Fibroblast of lung (primary cell): ENCODE measurements around the gene FAM174B. TPM values are rescaled to one million over a fixed set of nuclear protein-coding genes. Genes with fewer than 3 reads are reported as not detected.

Source experiments
- DNase-seq, 2 donors: peaks; one replicate each; pipeline versions ENCODE4 v3.0.0 to v3.0.0-alpha.2; 2010; ENCODE audit warnings: low read depth in 2 of 2
- H2AFZ ChIP-seq: 2 replicates; pipeline ENCODE4 v1.5.1; 2012; ENCODE audit warnings: low read length, control low read depth, inconsistent platforms
- H3K27ac ChIP-seq: 2 replicates; pipeline ENCODE4 v1.5.1; 2011; ENCODE audit warnings: low read length, control low read depth; ENCODE audit not compliant: insufficient read depth
- H3K27me3 ChIP-seq: 2 replicates; pipeline ENCODE4 v1.5.1; 2011; ENCODE audit warnings: mild to moderate bottlenecking, low read length; ENCODE audit not compliant: control insufficient read depth, insufficient read depth
- H3K36me3 ChIP-seq: 2 replicates; pipeline ENCODE4 v1.5.1; 2011; ENCODE audit warnings: low read length; ENCODE audit not compliant: control insufficient read depth, insufficient read depth
- H3K4me1 ChIP-seq: 2 replicates; pipeline ENCODE4 v1.5.1; 2011; ENCODE audit warnings: low read length; ENCODE audit not compliant: control insufficient read depth, insufficient read depth; ENCODE audit errors: extremely low read depth
- H3K4me2 ChIP-seq: 2 replicates; pipeline ENCODE4 v1.5.1; 2011; ENCODE audit warnings: low read length, control low read depth; ENCODE audit not compliant: insufficient read depth; ENCODE audit errors: extremely low read depth
- H3K4me3 ChIP-seq, 4 experiments: fragments of 200-600 bp in 1 of 4; sonication (generic) in 1 of 4; replicated peaks in 1 of 4; 2 replicates each; pipeline ENCODE4 v1.5.1; 2011 to 2016; ENCODE audit warnings: low read length in 4 of 4, low read depth in 3 of 4, mild to moderate bottlenecking in 3 of 4, control low read depth in 2 of 4, inconsistent platforms in 1 of 4, mixed read lengths in 1 of 4; ENCODE audit not compliant: insufficient read depth in 1 of 4; ENCODE audit errors: control extremely low read depth in 1 of 4
- H3K79me2 ChIP-seq: 2 replicates; pipeline ENCODE4 v1.5.1; 2012; ENCODE audit warnings: mild to moderate bottlenecking, low read length, inconsistent platforms; ENCODE audit not compliant: control insufficient read depth, insufficient read depth
- H3K9ac ChIP-seq: 2 replicates; pipeline ENCODE4 v1.5.1; 2011; ENCODE audit warnings: mild to moderate bottlenecking, low read length, control low read depth; ENCODE audit not compliant: insufficient read depth
- H3K9me3 ChIP-seq: 2 replicates; pipeline ENCODE4 v1.5.1; 2012; ENCODE audit warnings: low read depth, low read length; ENCODE audit not compliant: control insufficient read depth, insufficient read depth
- H4K20me1 ChIP-seq: 2 replicates; pipeline ENCODE4 v1.5.1; 2011; ENCODE audit warnings: low read length; ENCODE audit not compliant: control insufficient read depth, insufficient read depth; ENCODE audit errors: extremely low read depth
- EZH2 ChIP-seq: IDR thresholded peaks from 2 replicates; pipeline ENCODE4 v1.5.1; 2012; ENCODE audit warnings: low read length, control low read depth, mild to moderate bottlenecking; ENCODE audit errors: missing control alignments
- polyA plus RNA-seq, 2 donors: library from polyadenylated mRNA; depleted of rRNA in 1 of 2; stranded (reverse) in 1 of 2; unstranded in 1 of 2; fragments of >200 nt; gene quantifications; 2 replicates each; pipeline ENCODE4 v1.2.1, GENCODE V29; 2011 to 2012; ENCODE audit warnings: missing spikeins in 1 of 2
- total RNA-seq: library from RNA; depleted of rRNA; stranded (reverse); fragments of >200 nt; gene quantifications from 2 replicates; pipeline ENCODE4 v1.2.1, GENCODE V29; 2014
- TF ChIP-seq, protein P1 (sequence below), 2 donors: IDR thresholded peaks in 1 of 2; conservative IDR thresholded peaks in 1 of 2; 1 replicate in 1 of 2; 2 replicates in 1 of 2; pipeline ENCODE4 v1.5.1; 2011 to 2012; ENCODE audit warnings: low read length in 2 of 2, control low read depth in 1 of 2, inconsistent platforms in 1 of 2, low read depth in 1 of 2, mild to moderate bottlenecking in 1 of 2

The FAM174B gene
- total and polyA plus RNA-seq, 2 donors (not counting 1 experiment from before 2014, with no cell fraction given): 0.87 to 2.8 TPM

DNA sequence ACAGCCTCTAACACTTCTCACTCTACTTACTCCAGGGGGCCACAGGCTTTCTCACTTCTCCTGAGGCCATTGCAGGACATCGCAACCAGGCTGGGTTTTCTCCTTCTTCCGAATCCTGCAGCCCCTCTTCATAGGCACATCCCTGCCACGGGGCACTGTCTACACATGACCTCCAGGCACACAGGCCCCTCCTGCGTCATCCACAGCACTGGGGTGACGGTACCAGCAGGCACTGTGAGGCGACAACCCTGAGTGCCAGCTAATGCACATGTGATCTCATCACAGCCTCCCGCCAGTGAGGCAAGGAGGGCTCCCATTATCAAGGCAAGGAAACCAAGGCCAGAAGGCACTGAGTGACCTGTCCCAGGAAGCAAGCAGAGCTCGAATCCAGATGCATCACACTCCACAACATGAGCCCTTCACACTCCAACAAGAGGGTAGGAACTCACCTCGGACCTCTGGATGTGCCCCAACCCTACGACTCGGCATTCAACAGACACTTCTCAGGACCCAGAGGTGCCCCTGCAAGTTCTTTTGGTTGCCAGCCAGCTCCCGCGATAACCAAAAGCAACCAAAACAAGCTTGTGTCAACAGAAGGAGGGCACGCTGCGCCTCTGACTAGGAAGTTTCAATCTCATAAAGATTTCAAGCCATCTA is 16.7 kb downstream of the FAM174B start:
- TF ChIP-seq, protein P1, sequence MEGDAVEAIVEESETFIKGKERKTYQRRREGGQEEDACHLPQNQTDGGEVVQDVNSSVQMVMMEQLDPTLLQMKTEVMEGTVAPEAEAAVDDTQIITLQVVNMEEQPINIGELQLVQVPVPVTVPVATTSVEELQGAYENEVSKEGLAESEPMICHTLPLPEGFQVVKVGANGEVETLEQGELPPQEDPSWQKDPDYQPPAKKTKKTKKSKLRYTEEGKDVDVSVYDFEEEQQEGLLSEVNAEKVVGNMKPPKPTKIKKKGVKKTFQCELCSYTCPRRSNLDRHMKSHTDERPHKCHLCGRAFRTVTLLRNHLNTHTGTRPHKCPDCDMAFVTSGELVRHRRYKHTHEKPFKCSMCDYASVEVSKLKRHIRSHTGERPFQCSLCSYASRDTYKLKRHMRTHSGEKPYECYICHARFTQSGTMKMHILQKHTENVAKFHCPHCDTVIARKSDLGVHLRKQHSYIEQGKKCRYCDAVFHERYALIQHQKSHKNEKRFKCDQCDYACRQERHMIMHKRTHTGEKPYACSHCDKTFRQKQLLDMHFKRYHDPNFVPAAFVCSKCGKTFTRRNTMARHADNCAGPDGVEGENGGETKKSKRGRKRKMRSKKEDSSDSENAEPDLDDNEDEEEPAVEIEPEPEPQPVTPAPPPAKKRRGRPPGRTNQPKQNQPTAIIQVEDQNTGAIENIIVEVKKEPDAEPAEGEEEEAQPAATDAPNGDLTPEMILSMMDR (conservative IDR thresholded peaks at IDR 0.05 in 1 of 2, IDR thresholded peaks at IDR 0.05 in 1 of 2; ENCODE audit: low read depth in 1 of 2, low read length in 2 of 2): no peak
- TF ChIP-seq EZH2: no peak
- Histone ChIP-seq H2AFZ (no peak overlapping the region), H3K9ac (no peak overlapping the region), H3K4me1 (no peaks in the 10 kb centered on the region), H3K27ac (no peak overlapping the region), H3K36me3 (no peaks in the 10 kb centered on the region), H4K20me1 (no peaks in the 10 kb centered on the region), H3K27me3 (no peaks in the 10 kb centered on the region), H3K79me2 (no peaks in the 10 kb centered on the region), H3K9me3 (no peaks in the 10 kb centered on the region), H3K4me3 (no peak overlapping the region), H3K4me2 (no peak overlapping the region)
- DNase-seq: no peak

DNA sequence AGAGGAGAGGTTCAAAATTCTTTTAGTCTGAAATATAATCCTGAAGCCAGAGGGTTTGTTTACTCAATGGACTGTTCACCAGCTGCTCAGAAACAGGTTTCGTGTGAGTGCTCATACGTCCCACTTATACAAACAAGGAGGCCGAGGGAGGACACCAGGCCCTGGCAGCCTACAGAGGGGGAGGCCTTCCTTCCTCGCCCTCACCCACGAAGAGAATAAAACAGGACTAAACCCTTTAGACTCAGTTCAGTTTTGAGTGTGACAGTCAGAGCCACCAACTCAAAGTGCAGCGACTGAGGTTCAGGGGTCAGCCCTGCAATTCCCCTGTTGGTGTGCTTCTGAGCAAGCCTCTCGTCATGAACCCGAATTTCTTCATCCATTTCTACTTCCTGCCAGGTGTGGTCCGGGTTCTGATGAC is 17.3 kb downstream of the FAM174B start:
- H3K4me2 ChIP-seq: no peak overlapping the region
- H3K4me1 ChIP-seq: no peaks in the 10 kb centered on the region
- H3K27ac ChIP-seq: no peak overlapping the region
- DNase-seq: peak; percentile 24 to 57
- no peak overlapping the region for H3K9ac ChIP-seq
- H3K27me3 ChIP-seq: no peaks in the 10 kb centered on the region
- H3K4me3 ChIP-seq: no peak overlapping the region
- H3K36me3 ChIP-seq: no peaks in the 10 kb centered on the region
- H4K20me1 ChIP-seq: no peaks in the 10 kb centered on the region
- no peaks in the 10 kb centered on the region for H3K9me3 ChIP-seq
- TF ChIP-seq EZH2: no peak
- TF ChIP-seq, protein P1 (conservative IDR thresholded peaks at IDR 0.05 in 1 of 2, IDR thresholded peaks at IDR 0.05 in 1 of 2; ENCODE audit: low read depth in 1 of 2, low read length in 2 of 2): no peak
- H3K79me2 ChIP-seq: no peaks in the 10 kb centered on the region
- H2AFZ ChIP-seq: no peak overlapping the region

DNA sequence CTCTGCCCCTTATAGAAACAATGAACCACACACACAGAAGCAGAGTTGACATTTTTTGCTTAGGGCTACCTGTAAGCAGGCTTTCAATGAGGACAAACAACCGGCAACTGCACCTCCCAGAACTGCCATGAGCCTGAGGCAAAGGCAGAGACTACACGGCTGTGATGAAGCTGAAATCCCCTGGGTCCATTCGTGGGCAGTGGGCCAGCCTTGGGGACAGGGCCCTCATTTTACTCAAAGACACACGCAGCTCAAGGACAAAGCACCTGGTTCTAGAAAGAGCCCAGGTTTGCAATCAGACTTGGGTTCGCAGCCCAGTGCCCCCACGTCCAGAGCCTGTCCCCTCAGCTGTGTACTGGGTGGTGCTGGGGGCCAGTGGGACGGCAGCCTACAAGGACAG is 17.9 kb downstream of the FAM174B start:
- no peaks in the 10 kb centered on the region for H3K27me3 ChIP-seq
- H2AFZ ChIP-seq: no peak overlapping the region
- no peaks in the 10 kb centered on the region for H3K79me2 ChIP-seq
- TF ChIP-seq, protein P1 (conservative IDR thresholded peaks at IDR 0.05 in 1 of 2, IDR thresholded peaks at IDR 0.05 in 1 of 2; ENCODE audit: low read depth in 1 of 2, low read length in 2 of 2): no peak
- no peak for TF ChIP-seq EZH2
- no peak for DNase-seq
- H3K9ac ChIP-seq: no peak overlapping the region
- H3K4me3 ChIP-seq: no peak overlapping the region
- H4K20me1 ChIP-seq: no peaks in the 10 kb centered on the region
- H3K36me3 ChIP-seq: no peaks in the 10 kb centered on the region
- no peak overlapping the region for H3K27ac ChIP-seq
- H3K4me1 ChIP-seq: no peaks in the 10 kb centered on the region
- H3K9me3 ChIP-seq: no peaks in the 10 kb centered on the region
- H3K4me2 ChIP-seq: no peak overlapping the region
